HFFc6 (cell line): ENCODE results near the gene ATP6V1E1. TPM values are rescaled to one million over a fixed set of nuclear protein-coding genes. Genes with fewer than 3 reads are reported as not detected.

ENCODE experiments used
- DNase-seq: peaks from one replicate; pipeline ENCODE4 v3.0.0-alpha.2; 2018
- H3K27ac Mint-ChIP-seq: 2 replicates; pipeline ENCODE4 v1.8.0; 2020; ENCODE audit warnings: mild to moderate bottlenecking, mixed read lengths
- H3K27me3 Mint-ChIP-seq: 2 replicates; pipeline ENCODE4 v1.8.0; 2021; ENCODE audit warnings: mild to moderate bottlenecking, moderate library complexity, mixed read lengths; ENCODE audit not compliant: insufficient read depth
- H3K36me3 Mint-ChIP-seq: 2 replicates; pipeline ENCODE4 v1.8.0; 2021; ENCODE audit warnings: low read depth, mixed read lengths
- H3K4me1 Mint-ChIP-seq: 2 replicates; pipeline ENCODE4 v1.8.0; 2020; ENCODE audit warnings: low read depth, mixed read lengths
- H3K4me3 Mint-ChIP-seq: 2 replicates; pipeline ENCODE4 v1.8.0; 2020; ENCODE audit warnings: mild to moderate bottlenecking, moderate library complexity, mixed read lengths
- H3K9me3 Mint-ChIP-seq: 2 replicates; pipeline ENCODE4 v1.8.0; 2020; ENCODE audit warnings: mild to moderate bottlenecking, mixed read lengths
- total RNA-seq, 6 experiments: library from RNA; stranded (reverse); fragmentation: NEBNext Ultra II Directional; extraction: Animal tissue kit (Norgen Biotek cat#: 25700); gene quantifications; 2 replicates in 1 of 6; 3 replicates in 5 of 6; pipeline ENCODE4 v1.2.3, GENCODE V29; 2021
- TF ChIP-seq, protein P1 (sequence below): fragments of 200-600 bp; sonication (generic); IDR thresholded peaks from 2 replicates; pipeline ENCODE4 v1.5.0; 2021; ENCODE audit warnings: antibody characterized with exemption, mild to moderate bottlenecking

Gene ATP6V1E1
- total RNA-seq, 6 experiments from 2014 or later: 156 to 194 (median 168) TPM

DNA sequence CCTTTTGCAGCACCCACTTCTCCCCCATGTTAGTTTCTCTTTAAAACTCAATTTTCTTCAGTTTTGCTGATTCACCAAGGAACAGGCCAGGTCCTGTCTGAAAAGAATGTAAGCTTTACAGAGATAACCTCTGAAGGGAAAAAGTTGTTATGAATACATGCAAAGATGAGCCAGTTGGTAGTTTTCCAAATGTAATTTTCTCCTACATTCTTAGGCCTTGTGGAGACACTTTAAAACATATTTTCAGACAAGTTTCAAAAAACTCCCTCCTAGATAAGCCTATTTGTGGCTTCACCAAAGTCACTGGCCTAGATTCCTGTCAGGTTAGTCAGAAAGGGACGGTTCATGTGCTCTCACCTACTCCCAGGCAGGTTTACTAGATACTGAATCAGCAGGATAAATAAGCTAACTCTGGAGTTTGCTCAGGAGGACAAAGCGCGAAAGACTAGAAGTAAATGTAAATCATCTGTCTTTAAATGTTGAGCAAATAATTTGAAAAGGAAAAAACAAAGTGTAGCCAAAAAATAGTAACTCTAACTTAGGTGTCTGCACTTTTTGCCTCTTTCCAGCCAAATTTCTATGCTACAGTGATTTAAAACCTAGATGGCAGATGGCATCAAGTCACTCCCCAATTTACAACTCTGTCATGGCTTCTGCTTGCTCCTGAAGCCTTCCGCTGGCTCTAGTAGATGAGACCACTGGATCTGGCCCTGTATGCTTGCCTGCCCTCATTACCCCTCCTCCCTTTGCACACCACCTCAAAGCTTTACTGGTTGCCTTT, 4.9 kb upstream of the ATP6V1E1 start:
- H3K27ac Mint-ChIP-seq: peak overlapping the region; percentile 95
- DNase-seq: peak; percentile 88
- peak overlapping the region; percentile 72 for H3K4me3 Mint-ChIP-seq
- peaks cover 1% of the 10 kb centered on the region; the same call in 1 of the 2 replicates for H3K36me3 Mint-ChIP-seq
- peaks cover 41% of the 10 kb centered on the region for H3K4me1 Mint-ChIP-seq
- TF ChIP-seq, protein P1, sequence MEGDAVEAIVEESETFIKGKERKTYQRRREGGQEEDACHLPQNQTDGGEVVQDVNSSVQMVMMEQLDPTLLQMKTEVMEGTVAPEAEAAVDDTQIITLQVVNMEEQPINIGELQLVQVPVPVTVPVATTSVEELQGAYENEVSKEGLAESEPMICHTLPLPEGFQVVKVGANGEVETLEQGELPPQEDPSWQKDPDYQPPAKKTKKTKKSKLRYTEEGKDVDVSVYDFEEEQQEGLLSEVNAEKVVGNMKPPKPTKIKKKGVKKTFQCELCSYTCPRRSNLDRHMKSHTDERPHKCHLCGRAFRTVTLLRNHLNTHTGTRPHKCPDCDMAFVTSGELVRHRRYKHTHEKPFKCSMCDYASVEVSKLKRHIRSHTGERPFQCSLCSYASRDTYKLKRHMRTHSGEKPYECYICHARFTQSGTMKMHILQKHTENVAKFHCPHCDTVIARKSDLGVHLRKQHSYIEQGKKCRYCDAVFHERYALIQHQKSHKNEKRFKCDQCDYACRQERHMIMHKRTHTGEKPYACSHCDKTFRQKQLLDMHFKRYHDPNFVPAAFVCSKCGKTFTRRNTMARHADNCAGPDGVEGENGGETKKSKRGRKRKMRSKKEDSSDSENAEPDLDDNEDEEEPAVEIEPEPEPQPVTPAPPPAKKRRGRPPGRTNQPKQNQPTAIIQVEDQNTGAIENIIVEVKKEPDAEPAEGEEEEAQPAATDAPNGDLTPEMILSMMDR: no peak
- peaks cover 3% of the 10 kb centered on the region for H3K27me3 Mint-ChIP-seq
- no peaks in the 10 kb centered on the region for H3K9me3 Mint-ChIP-seq

DNA sequence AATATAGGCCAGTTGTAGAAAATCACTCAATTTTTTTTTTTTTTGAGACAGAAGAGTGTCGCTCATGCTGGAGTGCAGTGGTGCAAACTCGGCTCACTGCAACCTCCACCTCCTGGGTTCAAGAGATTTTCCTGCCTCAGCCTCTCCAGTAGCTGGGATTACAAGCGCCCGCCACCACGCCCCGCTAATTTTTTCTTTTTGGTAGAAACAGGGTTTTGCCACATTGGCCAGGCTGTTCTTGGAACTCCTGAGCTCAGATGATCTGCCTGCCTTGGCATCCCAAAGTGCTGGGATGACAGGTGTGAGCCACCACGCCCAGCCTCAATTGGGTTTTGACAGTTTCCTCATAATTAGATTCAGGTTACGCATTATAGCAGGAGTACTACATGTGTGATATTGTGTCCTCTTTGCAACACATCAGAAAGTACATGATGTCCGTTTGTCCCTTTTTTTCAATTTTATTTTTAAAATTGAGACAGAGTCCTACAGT, 2.6 kb upstream of the ATP6V1E1 start:
- H3K4me3 Mint-ChIP-seq: no peak overlapping the region
- H3K27ac Mint-ChIP-seq: no peak overlapping the region
- H3K36me3 Mint-ChIP-seq: peaks cover 5% of the 10 kb centered on the region; the same call in 1 of the 2 replicates
- TF ChIP-seq, protein P1: no peak
- H3K4me1 Mint-ChIP-seq: peaks cover 30% of the 10 kb centered on the region
- no peaks in the 10 kb centered on the region for H3K9me3 Mint-ChIP-seq
- H3K27me3 Mint-ChIP-seq: peaks cover 3% of the 10 kb centered on the region
- no peak for DNase-seq

DNA sequence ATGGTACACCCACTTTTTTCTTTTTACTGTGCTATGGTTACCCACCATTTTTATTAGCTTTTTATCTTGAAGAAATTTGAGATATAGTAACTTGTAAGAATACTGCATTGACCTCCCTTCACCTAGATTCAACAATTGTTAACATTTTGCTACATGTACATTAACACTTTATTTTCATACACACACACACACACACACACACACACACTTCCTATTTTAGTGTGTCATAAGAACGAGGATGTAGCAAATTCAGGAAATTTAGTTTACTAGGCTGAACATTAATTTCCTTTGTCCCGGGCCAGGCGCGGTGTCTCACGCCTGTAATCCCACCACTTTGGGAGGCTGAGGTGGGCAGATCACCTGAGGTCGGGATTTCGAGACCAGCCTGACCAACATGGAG, 1.1 kb upstream of the ATP6V1E1 start:
- H3K4me3 Mint-ChIP-seq: peak overlapping the region; percentile 99
- peaks cover 5% of the 10 kb centered on the region; the same call in 1 of the 2 replicates for H3K36me3 Mint-ChIP-seq
- H3K9me3 Mint-ChIP-seq: no peaks in the 10 kb centered on the region
- DNase-seq: no peak
- H3K27ac Mint-ChIP-seq: peak overlapping the region; percentile 96
- TF ChIP-seq, protein P1: no peak
- peaks cover 30% of the 10 kb centered on the region for H3K4me1 Mint-ChIP-seq
- peaks cover 2% of the 10 kb centered on the region for H3K27me3 Mint-ChIP-seq

DNA sequence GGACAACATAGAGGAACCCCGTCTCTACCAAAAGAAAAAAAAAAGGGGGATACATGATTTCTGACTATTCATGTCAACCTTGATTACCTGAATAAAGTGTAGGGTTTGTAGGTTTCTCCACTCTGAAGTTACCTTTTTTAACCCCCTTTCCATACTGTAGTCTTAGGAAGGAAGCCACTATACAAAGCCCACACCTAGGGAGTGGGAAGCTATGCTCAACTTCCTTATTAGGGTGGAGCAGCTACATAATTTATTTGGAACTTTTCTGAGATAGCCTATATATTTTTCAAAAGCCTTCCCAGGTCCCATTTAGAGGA, 582 bp upstream of the ATP6V1E1 start:
- peak overlapping the region; percentile 99 for H3K4me3 Mint-ChIP-seq
- peaks cover 5% of the 10 kb centered on the region; the same call in 1 of the 2 replicates for H3K36me3 Mint-ChIP-seq
- no peaks in the 10 kb centered on the region for H3K9me3 Mint-ChIP-seq
- H3K4me1 Mint-ChIP-seq: peaks cover 29% of the 10 kb centered on the region
- H3K27me3 Mint-ChIP-seq: peaks cover 2% of the 10 kb centered on the region; the same call in 1 of the 2 replicates
- H3K27ac Mint-ChIP-seq: peak overlapping the region; percentile 96
- no peak for DNase-seq
- TF ChIP-seq, protein P1: no peak

DNA sequence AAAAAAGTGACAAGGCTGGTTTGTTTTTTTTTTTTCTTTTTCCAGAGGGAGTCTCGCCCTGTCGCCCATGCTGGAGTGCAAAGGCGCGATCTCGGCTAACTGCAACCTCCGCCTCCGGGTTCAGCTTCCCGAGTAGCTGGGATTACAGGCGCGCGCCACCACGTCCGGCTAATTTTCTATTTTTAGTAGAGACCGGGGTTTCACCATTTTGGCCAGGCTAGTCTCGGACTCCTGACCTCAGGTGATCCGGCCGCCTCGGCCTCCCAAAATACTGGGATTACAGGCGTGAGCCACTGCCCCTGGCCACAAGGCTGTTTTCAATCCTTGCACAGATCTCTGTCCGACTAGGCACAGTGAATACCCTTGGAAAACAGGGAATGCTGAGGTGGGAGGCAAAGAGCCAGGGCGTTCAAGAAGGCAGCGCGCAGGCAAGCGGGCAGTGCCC, 566 bp downstream of the ATP6V1E1 start:
- H3K36me3 Mint-ChIP-seq: peaks cover 8% of the 10 kb centered on the region; the same call in 1 of the 2 replicates
- peak overlapping the region; percentile 96 for H3K27ac Mint-ChIP-seq

More for the DNA sequence above, 566 bp downstream of the ATP6V1E1 start:
- Mint-ChIP-seq H3K4me3 (peak overlapping the region; percentile 99), H3K27me3 (peaks cover 2% of the 10 kb centered on the region; the same call in 1 of the 2 replicates), H3K4me1 (peaks cover 17% of the 10 kb centered on the region), H3K9me3 (no peaks in the 10 kb centered on the region)
- DNase-seq: no peak
- TF ChIP-seq, protein P1: no peak
